ENCODE results near the gene ZNF766. TPM values are rescaled to one million over a fixed set of nuclear protein-coding genes. Genes with fewer than 3 reads are reported as not detected.

ZNF766 gene
- total RNA-seq, 4 donors from 2014 or later: 8.0 to 17.1 (median 12.3) TPM

- no peaks in the 10 kb centered on the region for H3K27me3 ChIP-seq
- peaks cover 5% of the 10 kb centered on the region for H3K4me1 ChIP-seq
- H3K36me3 ChIP-seq: peaks cover 74% of the 10 kb centered on the region
- TF ChIP-seq POLR2A (IDR thresholded peaks at IDR 0.05) (no peak), CTCF (IDR thresholded peaks at IDR 0.05) (no peak), EP300 (IDR thresholded peaks at IDR 0.05) (no peak), POLR2AphosphoS5 (IDR thresholded peaks at IDR 0.05) (no peak)
- WGBS: 91% methylated on average over 4 of the region's 4 CpGs
- H3K27ac ChIP-seq: no peak overlapping the region
- H3K9me3 ChIP-seq: no peaks in the 10 kb centered on the region
- DNase-seq (ENCODE audit: low spot score in 2 of 2): no peak
- H3K4me3 ChIP-seq: no peak overlapping the region
Measured at GRCh38 chr19:52226652-52227051, 42.7 kb upstream of the ZNF766 start.

GRCh38 chr19:52227196-52227940, 42.0 kb upstream of the ZNF766 start:
- H3K36me3 ChIP-seq: peaks cover 66% of the 10 kb centered on the region
- H3K27ac ChIP-seq: no peak overlapping the region
- no peaks in the 10 kb centered on the region for H3K27me3 ChIP-seq
- 82% methylated on average over 10 of the region's 10 CpGs for WGBS
- no peak for TF ChIP-seq EP300 (IDR thresholded peaks at IDR 0.05)
- no peak for TF ChIP-seq POLR2AphosphoS5 (IDR thresholded peaks at IDR 0.05)
- TF ChIP-seq CTCF (IDR thresholded peaks at IDR 0.05): no peak
- no peak for TF ChIP-seq POLR2A (IDR thresholded peaks at IDR 0.05)
- H3K9me3 ChIP-seq: no peaks in the 10 kb centered on the region
- peaks cover 5% of the 10 kb centered on the region for H3K4me1 ChIP-seq
- H3K4me3 ChIP-seq: no peak overlapping the region
- DNase-seq (ENCODE audit: low spot score in 2 of 2): no peak

- TF ChIP-seq EP300 (IDR thresholded peaks at IDR 0.05) (no peak), POLR2A (IDR thresholded peaks at IDR 0.05) (no peak), CTCF (IDR thresholded peaks at IDR 0.05) (no peak), POLR2AphosphoS5 (IDR thresholded peaks at IDR 0.05) (no peak)
- DNase-seq (ENCODE audit: low spot score in 2 of 2): no peak
- H3K9me3 ChIP-seq: no peaks in the 10 kb centered on the region
- H3K27ac ChIP-seq: no peak overlapping the region
- peaks cover 5% of the 10 kb centered on the region for H3K4me1 ChIP-seq
- no peaks in the 10 kb centered on the region for H3K27me3 ChIP-seq
- 86% methylated on average over 5 of the region's 5 CpGs for WGBS
- peaks cover 60% of the 10 kb centered on the region for H3K36me3 ChIP-seq
- no peak overlapping the region for H3K4me3 ChIP-seq
Measured at GRCh38 chr19:52227980-52228379, 41.4 kb upstream of the ZNF766 start.

- H3K27ac ChIP-seq: no peak overlapping the region
- H3K36me3 ChIP-seq: peaks cover 45% of the 10 kb centered on the region
- no peaks in the 10 kb centered on the region for H3K27me3 ChIP-seq
- DNase-seq (ENCODE audit: low spot score in 2 of 2): no peak
- TF ChIP-seq POLR2AphosphoS5 (IDR thresholded peaks at IDR 0.05): no peak
- no peak for TF ChIP-seq CTCF (IDR thresholded peaks at IDR 0.05)
- TF ChIP-seq POLR2A (IDR thresholded peaks at IDR 0.05): no peak
- no peak for TF ChIP-seq EP300 (IDR thresholded peaks at IDR 0.05)
- peaks cover 5% of the 10 kb centered on the region for H3K4me1 ChIP-seq
- no peaks in the 10 kb centered on the region for H3K9me3 ChIP-seq
- H3K4me3 ChIP-seq: no peak overlapping the region
- 84% methylated on average over 6 of the region's 6 CpGs for WGBS
Measured at GRCh38 chr19:52229524-52229923, 39.9 kb upstream of the ZNF766 start.

- H3K4me3 ChIP-seq: no peak overlapping the region
- DNase-seq (ENCODE audit: low spot score in 2 of 2): no peak
- no peaks in the 10 kb centered on the region for H3K9me3 ChIP-seq
- 86% methylated on average over 1 of the region's 1 CpG for WGBS
- H3K36me3 ChIP-seq: peaks cover 34% of the 10 kb centered on the region
- no peaks in the 10 kb centered on the region for H3K27me3 ChIP-seq
- H3K27ac ChIP-seq: peak overlapping the region; percentile 32
- no peak for TF ChIP-seq POLR2AphosphoS5 (IDR thresholded peaks at IDR 0.05)
- no peak for TF ChIP-seq CTCF (IDR thresholded peaks at IDR 0.05)
- H3K4me1 ChIP-seq: peaks cover 5% of the 10 kb centered on the region
Measured at GRCh38 chr19:52230685-52231084, 38.7 kb upstream of the ZNF766 start.

Measured in suprapubic skin (tissue), 4 donors.